ENCODE results near the gene ICOSLG. TPM values are rescaled to one million over a fixed set of nuclear protein-coding genes. Genes with fewer than 3 reads are reported as not detected.
"Not testable (repeated sequence)": the region's sequence is repeated elsewhere in the genome, so short reads cannot be mapped to it uniquely, and the experiment has no call there.

Gene ICOSLG
- total RNA-seq, 1 donor from 2014 or later: 6.0 TPM

DNA sequence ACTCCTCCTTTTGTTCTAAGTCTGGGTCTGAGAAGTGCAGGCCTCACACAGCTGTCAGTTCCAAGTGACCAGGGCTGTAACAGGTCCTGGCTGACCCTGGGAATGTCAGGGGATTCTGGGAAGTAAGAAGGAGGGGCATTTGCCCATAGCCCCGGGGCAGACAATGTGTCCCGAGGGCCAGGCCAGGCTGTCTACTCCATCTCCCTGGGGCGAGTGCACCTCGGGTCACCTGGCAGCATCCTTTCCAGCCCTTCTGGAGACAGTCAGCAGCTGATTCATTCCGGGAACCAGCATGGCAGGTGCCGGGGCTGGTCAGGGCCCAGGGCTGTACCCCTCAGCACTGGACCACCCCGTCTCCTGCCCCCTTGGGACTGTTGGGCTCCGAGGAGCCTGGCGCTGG lies 13.1 kb downstream of the ICOSLG start:
- H3K27ac Mint-ChIP-seq; H3K27me3 Mint-ChIP-seq (ENCODE audit: low read depth); H3K36me3 Mint-ChIP-seq (ENCODE audit: low read depth); H3K4me1 Mint-ChIP-seq (ENCODE audit: low read depth); DNase-seq (ENCODE audit: low spot score); intact Hi-C loops (cut with micrococcal nuclease); H3K9me3 Mint-ChIP-seq; H3K4me3 Mint-ChIP-seq (ENCODE audit: low read depth): not testable (repeated sequence)

DNA sequence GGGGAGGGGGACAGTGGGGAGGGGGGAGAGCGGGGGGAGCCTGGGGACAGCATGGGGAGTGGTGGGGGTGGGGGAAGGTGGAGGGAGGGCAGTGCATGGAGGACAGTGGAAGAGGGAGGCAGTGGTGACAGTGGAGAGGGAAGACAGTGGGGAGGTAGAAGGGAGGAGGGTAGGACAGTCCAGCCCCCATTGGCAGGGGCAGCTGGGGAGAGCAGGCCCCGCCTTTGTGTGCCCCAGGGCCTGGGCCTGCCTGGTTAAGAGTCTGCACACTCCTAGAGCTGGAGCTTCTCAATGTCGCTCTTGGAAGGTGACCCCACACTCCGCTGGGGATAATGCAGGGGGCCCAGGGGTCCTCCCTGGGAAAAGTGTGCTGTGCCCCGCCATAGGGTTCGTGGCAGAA lies 15.1 kb downstream of the ICOSLG start:
- H3K27me3 Mint-ChIP-seq (ENCODE audit: low read depth); H3K4me3 Mint-ChIP-seq (ENCODE audit: low read depth); H3K36me3 Mint-ChIP-seq (ENCODE audit: low read depth); H3K4me1 Mint-ChIP-seq (ENCODE audit: low read depth); H3K27ac Mint-ChIP-seq; intact Hi-C loops (cut with micrococcal nuclease); H3K9me3 Mint-ChIP-seq; DNase-seq (ENCODE audit: low spot score): not testable (repeated sequence)

DNA sequence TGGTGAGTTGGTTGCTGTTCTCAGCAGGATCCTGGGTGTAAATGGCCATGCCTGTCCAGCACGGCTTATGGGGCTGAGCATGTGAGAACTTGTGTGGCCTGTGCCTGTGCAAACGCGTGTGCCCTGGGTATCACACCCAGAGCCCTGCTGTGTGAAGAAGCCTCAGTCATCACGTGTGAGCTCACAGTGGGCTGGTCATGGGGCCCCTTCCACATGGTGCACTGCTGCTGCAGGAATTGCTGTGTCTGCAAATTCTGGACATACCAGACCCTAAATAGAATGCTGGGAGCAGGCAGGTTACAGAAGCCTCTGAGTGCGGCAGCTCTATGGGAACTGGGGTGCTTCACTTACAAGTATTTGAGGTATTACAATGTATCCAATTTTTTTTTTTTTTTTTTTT lies 17.4 kb downstream of the ICOSLG start:
- intact Hi-C loops (cut with micrococcal nuclease); H3K27me3 Mint-ChIP-seq (ENCODE audit: low read depth); H3K4me3 Mint-ChIP-seq (ENCODE audit: low read depth); H3K9me3 Mint-ChIP-seq; DNase-seq (ENCODE audit: low spot score); H3K36me3 Mint-ChIP-seq (ENCODE audit: low read depth); H3K27ac Mint-ChIP-seq; H3K4me1 Mint-ChIP-seq (ENCODE audit: low read depth): not testable (repeated sequence)

DNA sequence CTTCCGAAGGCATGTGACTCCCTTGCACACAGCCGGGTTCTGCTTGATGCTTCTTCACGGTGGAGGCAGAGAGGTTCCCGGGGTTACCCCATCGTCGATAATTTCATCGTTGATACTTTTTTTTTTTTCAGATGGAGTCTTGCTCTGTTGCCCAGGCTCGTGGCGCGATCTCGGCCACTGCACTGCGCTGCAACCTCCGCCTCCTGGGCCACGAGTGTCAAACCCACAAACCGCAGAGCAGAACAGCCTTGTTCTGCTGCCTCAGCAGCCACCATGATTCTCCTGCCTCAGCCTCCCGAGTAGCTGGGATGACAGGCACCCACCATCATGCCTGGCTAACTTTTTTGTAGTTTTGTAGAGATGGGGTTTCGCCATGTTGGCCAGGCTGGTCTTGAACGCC lies 20.1 kb downstream of the ICOSLG start:
- H3K9me3 Mint-ChIP-seq; intact Hi-C loops (cut with micrococcal nuclease); H3K27me3 Mint-ChIP-seq (ENCODE audit: low read depth); H3K27ac Mint-ChIP-seq; H3K4me1 Mint-ChIP-seq (ENCODE audit: low read depth); H3K4me3 Mint-ChIP-seq (ENCODE audit: low read depth); H3K36me3 Mint-ChIP-seq (ENCODE audit: low read depth); DNase-seq (ENCODE audit: low spot score): not testable (repeated sequence)

DNA sequence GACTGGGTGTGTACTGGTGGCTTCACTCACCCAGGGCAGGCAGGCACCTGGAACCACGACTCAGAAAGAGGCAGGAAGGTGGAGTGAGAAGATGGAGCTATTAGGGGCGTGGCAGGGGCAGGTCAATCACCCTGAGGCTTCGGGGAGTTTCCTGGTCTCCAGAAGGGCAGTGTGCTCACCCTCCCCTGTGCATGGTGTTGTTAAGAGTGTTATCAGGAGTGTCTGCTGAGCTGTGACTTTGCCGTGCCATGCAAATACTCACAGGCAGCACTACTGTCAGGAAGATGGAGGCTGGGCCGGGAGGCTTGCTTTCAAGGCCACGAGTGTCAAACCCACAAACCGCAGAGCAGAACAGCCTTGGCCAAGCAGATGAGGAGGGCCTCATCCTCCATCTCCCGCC lies 22.3 kb downstream of the ICOSLG start:
- H3K4me1 Mint-ChIP-seq (ENCODE audit: low read depth); DNase-seq (ENCODE audit: low spot score); H3K27me3 Mint-ChIP-seq (ENCODE audit: low read depth); H3K4me3 Mint-ChIP-seq (ENCODE audit: low read depth); H3K27ac Mint-ChIP-seq; intact Hi-C loops (cut with micrococcal nuclease); H3K9me3 Mint-ChIP-seq; H3K36me3 Mint-ChIP-seq (ENCODE audit: low read depth): not testable (repeated sequence)

DNA sequence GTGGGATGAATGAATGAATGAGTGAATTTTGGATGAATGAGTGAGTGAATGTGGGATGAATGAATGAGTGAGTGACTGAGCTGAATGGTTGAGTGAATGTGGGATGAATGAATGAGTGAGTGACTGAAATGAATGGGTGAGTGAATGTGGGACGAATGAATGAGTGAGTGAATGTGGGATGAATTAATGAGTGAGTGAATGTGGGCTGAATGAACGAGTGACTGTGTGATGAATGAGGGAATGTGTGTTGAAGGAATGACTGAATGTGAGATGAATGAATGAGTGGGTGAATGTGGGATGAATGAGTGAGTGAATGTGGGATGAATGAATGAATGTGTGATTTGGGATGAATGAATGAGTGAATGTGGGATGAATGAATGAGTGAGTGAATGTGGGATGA lies 28.8 kb downstream of the ICOSLG start:
- H3K4me1 Mint-ChIP-seq (ENCODE audit: low read depth); H3K9me3 Mint-ChIP-seq; H3K27me3 Mint-ChIP-seq (ENCODE audit: low read depth); H3K36me3 Mint-ChIP-seq (ENCODE audit: low read depth); DNase-seq (ENCODE audit: low spot score); intact Hi-C loops (cut with micrococcal nuclease); H3K4me3 Mint-ChIP-seq (ENCODE audit: low read depth); H3K27ac Mint-ChIP-seq: not testable (repeated sequence)

DNA sequence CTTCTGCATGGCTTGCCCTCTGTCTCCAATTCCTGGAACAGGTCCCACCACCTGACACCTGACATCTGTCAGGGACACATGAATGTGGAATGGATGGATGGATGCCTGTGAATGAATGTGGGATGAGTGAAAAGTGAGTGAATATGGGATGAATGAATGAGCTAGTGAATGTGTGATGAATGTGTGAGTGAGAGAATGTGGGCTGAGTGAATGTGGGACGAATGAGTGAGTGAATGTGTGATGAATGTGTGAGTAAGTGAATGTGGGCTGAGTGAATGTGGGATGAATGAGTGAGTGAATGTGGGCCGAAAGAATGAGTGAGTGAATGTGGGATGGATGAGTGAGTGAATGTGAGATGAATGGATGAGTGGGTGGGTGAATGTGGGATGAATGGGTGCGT lies 29.2 kb downstream of the ICOSLG start:
- H3K4me3 Mint-ChIP-seq (ENCODE audit: low read depth); H3K9me3 Mint-ChIP-seq; intact Hi-C loops (cut with micrococcal nuclease); H3K36me3 Mint-ChIP-seq (ENCODE audit: low read depth); DNase-seq (ENCODE audit: low spot score); H3K4me1 Mint-ChIP-seq (ENCODE audit: low read depth); H3K27ac Mint-ChIP-seq; H3K27me3 Mint-ChIP-seq (ENCODE audit: low read depth): not testable (repeated sequence)

DNA sequence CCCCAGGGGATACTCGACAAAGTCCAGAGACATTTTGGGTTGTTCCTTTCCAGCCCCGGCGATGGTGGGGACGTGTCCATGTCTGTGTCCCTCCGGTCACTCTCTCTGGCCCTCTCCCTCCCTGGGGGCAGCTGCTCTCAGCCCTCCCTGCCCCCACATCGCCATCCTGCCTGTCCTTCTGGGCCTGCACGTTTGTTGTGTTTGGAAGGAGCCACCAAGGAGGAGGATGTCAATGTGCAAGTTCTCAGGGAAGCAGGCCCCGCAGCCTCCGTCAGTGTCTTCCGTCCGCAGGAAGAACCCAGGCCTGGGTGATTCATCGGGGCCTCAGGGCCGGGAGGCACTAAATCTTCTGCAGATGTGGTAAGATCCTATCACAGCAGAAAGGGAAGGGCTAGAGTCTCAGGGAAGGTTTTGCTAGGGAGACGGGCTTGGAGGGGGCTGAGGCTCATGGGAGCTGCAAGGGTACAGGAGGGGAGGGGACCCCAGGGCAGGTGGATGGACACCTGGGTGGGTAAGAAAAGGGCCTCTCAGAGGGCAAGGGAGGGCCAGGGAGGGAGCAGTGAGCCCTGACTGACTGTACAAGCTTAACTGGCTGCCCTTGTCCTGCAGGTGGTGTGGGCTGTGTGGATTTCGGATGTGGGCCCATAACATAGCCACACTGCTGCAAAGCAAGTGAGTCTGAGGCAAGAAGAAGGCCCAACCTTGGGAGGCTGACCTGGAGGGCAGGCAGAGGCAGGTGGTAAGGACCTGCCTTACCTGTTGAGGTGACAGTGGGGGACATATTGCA lies 32.7 kb downstream of the ICOSLG start:
- H3K27me3 Mint-ChIP-seq (ENCODE audit: low read depth); H3K9me3 Mint-ChIP-seq; H3K4me3 Mint-ChIP-seq (ENCODE audit: low read depth); H3K36me3 Mint-ChIP-seq (ENCODE audit: low read depth); H3K27ac Mint-ChIP-seq; intact Hi-C loops (cut with micrococcal nuclease); DNase-seq (ENCODE audit: low spot score); H3K4me1 Mint-ChIP-seq (ENCODE audit: low read depth): not testable (repeated sequence)

DNA sequence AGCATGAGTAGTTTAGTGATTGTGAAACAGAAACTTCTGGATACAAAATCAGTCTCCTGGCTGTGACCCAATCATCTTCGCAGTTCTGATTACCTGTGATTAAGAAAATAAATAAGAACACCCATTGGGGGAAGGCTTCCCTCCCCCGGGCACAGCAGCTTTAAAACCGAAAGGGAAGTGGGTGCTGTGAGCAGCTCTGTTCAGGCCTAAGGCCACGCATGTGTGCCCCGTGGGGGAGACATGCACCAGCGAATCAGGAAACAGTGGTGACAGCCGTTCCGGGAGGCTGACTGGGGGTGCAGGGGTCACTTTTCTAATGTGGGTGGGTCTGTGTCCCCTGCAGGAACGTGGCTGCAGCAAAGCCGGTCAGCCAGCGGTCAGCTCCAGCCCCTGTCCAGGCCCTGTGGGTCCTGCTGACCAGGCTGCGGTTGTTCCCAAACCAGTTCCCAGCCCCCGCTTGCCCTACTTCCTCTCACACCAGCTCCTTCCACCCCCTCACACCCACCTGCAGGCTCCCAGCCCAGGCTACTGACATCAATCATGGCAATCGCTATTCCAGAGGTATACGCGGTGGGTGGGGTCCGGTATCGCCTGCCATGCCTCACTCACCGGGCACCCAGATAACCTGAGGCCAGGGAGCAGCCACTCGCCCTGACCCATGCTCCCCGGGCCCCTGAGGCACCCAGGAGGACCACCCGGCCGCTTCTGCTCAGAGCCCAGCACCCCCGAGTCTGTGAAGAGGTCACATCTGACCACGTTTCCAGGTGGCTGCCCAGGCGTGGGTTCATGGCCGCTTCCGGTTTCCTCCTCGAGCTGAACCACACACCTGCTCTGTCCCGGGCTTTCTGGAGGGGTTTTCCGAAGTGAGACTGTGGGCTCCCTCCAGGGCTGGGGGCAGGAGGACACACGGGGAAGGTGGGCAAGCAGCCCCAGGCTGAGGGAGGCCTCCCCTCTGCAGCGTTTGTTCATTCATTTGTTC lies 33.8 kb downstream of the ICOSLG start:
- H3K9me3 Mint-ChIP-seq; H3K4me3 Mint-ChIP-seq (ENCODE audit: low read depth); H3K4me1 Mint-ChIP-seq (ENCODE audit: low read depth); intact Hi-C loops (cut with micrococcal nuclease); H3K27ac Mint-ChIP-seq; H3K27me3 Mint-ChIP-seq (ENCODE audit: low read depth); H3K36me3 Mint-ChIP-seq (ENCODE audit: low read depth); DNase-seq (ENCODE audit: low spot score): not testable (repeated sequence)

DNA sequence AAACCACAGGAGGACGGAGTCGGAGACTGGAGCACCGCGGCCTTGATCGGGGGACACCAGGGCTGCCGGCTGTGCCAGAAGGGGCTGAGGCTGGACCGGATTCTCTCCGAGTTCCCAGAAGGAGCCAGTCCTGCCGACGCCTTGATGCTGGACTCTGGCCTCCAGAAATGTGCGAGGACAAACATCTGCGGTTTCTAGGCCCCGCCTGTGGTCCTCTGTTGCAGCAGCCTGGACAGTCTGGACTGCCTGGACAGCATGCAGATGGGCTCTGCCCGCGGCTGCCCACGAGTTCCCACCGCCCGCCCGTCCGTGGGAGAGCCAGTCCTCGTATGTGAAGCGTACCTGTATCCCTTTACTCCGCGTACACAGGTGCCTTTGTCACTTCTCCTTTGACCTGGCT lies 34.6 kb downstream of the ICOSLG start:
- H3K27me3 Mint-ChIP-seq (ENCODE audit: low read depth); DNase-seq (ENCODE audit: low spot score); H3K4me3 Mint-ChIP-seq (ENCODE audit: low read depth); H3K9me3 Mint-ChIP-seq; intact Hi-C loops (cut with micrococcal nuclease); H3K27ac Mint-ChIP-seq; H3K36me3 Mint-ChIP-seq (ENCODE audit: low read depth); H3K4me1 Mint-ChIP-seq (ENCODE audit: low read depth): not testable (repeated sequence)

DNA sequence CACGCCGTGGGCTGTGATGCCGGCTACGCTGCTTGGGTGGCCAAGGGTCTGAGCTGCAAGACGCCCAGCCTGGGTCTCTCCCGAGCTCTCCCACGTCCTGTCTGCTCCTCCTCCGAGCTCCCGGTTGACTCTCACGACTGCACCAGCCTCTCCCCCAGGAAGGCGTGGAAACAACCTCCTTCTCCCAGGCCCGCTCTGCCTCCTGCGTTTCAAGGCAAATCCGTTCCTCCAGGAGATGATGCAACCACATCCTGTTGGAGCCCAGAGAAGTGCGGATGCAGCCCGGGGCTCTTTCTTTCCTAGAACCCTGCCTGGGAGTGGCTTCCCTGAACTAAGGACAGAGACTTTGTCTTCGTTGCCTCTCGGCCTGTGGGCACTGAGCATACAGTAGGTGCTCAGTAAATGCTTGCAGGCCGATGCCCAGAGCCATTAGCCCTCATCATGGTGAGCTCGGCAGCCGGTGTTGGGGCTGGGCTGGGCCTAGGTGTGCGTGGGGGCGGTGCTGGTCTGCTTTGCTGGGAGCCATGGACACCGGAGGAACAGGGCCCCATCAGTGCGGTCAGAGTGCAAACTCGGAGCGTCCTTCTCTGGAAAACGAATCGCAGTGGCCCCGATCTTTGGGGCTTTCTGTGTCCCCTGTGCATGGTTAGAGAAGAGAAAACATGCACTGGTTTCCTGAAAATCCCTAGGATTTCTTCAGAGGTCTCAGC lies 38.0 kb downstream of the ICOSLG start:
- H3K27ac Mint-ChIP-seq; H3K4me1 Mint-ChIP-seq (ENCODE audit: low read depth); intact Hi-C loops (cut with micrococcal nuclease): not testable (repeated sequence)

DNA sequence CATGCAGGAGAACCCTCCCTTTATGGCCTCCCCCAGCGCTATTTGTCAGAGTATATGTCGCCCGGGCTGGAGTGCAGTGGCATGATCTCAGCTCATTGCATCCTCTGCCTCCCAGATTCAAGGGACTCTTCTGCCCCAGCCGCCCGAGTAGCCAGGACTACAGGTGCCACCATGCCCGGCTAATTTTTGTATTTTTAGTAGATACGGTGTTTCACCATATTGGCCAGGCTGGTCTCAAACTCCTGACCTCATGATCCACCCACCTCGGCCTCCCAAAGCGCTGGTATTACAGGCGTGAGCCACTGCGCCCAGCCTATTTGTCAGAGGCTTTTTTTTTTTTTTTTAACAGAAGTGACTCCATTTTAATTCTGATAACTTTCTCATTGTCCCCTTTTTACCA lies 40.7 kb downstream of the ICOSLG start:
- H3K9me3 Mint-ChIP-seq; H3K27ac Mint-ChIP-seq; H3K36me3 Mint-ChIP-seq (ENCODE audit: low read depth); intact Hi-C loops (cut with micrococcal nuclease); H3K4me1 Mint-ChIP-seq (ENCODE audit: low read depth); DNase-seq (ENCODE audit: low spot score); H3K27me3 Mint-ChIP-seq (ENCODE audit: low read depth); H3K4me3 Mint-ChIP-seq (ENCODE audit: low read depth): not testable (repeated sequence)

More for the DNA sequence above, 38.0 kb downstream of the ICOSLG start:
- not testable (repeated sequence) for H3K4me3 Mint-ChIP-seq (ENCODE audit: low read depth); H3K36me3 Mint-ChIP-seq (ENCODE audit: low read depth); DNase-seq (ENCODE audit: low spot score); H3K27me3 Mint-ChIP-seq (ENCODE audit: low read depth); H3K9me3 Mint-ChIP-seq

DNA sequence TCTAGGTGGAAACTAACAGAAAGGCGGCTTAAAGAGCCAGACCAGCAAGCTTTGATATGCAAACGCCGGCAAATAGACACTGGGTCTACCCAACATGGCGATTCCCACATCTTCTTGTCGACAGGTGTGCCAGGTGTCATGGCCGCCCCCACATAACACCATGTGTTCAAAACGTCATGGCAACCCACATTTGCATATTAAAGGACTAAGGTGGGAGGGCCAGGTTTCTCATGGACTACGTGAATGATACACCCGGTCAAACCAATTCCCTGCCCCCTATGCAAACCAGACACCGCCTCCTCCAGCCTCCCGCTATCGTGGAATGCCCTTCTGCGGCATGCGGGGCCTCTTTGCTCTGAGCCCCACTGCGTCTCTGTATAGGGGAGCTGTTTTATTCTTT lies 41.3 kb downstream of the ICOSLG start:
- Mint-ChIP-seq H3K36me3 (ENCODE audit: low read depth) (no peaks in the 10 kb centered on the region), H3K9me3 (no peaks in the 10 kb centered on the region)
- DNase-seq (ENCODE audit: low spot score): no peak

More for the DNA sequence above, 41.3 kb downstream of the ICOSLG start:
- Mint-ChIP-seq H3K27me3 (ENCODE audit: low read depth) (no peaks in the 10 kb centered on the region), H3K27ac (no peak overlapping the region), H3K4me3 (ENCODE audit: low read depth) (no peak overlapping the region), H3K4me1 (ENCODE audit: low read depth) (no peaks in the 10 kb centered on the region)
- intact Hi-C loops (cut with micrococcal nuclease): no loop called here
